Stimulated activated CD8-positive, alpha-beta memory T cell treated with anti-CD3 and anti-CD28 coated beads, Interleukin-12 subunit alpha, Interleukin-12 subunit beta, amount 100 ng/mL, for 4 hours (primary cell): ENCODE measurements around the gene SPTBN2.

Experiments used
- DNase-seq: peaks from one replicate; pipeline ENCODE4 v3.0.0-alpha.2; 2020; ENCODE audit warnings: low read depth

The SPTBN2 gene

GRCh38 chr11:66723693-66724092 lies 5.3 kb downstream of the SPTBN2 start:
- DNase-seq = no peak

GRCh38 chr11:66722745-66723651 lies 6.0 kb downstream of the SPTBN2 start:
- no peak for DNase-seq

- no peak for DNase-seq
Measured at GRCh38 chr11:66721939-66722338, 7.1 kb downstream of the SPTBN2 start.

GRCh38 chr11:66720899-66721470 lies 8.0 kb downstream of the SPTBN2 start:
- no peak for DNase-seq

GRCh38 chr11:66720223-66720898 lies 8.7 kb downstream of the SPTBN2 start:
- no peak for DNase-seq

- no peak for DNase-seq
Measured at GRCh38 chr11:66719111-66719872, 9.7 kb downstream of the SPTBN2 start.

- no peak for DNase-seq
Measured at GRCh38 chr11:66718320-66718971, 10.6 kb downstream of the SPTBN2 start.

GRCh38 chr11:66717925-66718319 lies 11.1 kb downstream of the SPTBN2 start:
- DNase-seq = no peak

- DNase-seq = no peak
Measured at GRCh38 chr11:66716996-66717395, 12.0 kb downstream of the SPTBN2 start.

GRCh38 chr11:66715346-66716085 lies 13.5 kb downstream of the SPTBN2 start:
- DNase-seq = no peak

- DNase-seq = no peak
Measured at GRCh38 chr11:66713746-66714480, 15.1 kb downstream of the SPTBN2 start.

- no peak for DNase-seq
Measured at GRCh38 chr11:66710384-66710930, 18.6 kb downstream of the SPTBN2 start.

GRCh38 chr11:66708701-66709100 lies 20.3 kb downstream of the SPTBN2 start:
- no peak for DNase-seq

- DNase-seq = no peak
Measured at GRCh38 chr11:66708094-66708493, 20.9 kb downstream of the SPTBN2 start.

GRCh38 chr11:66707486-66707885 lies 21.5 kb downstream of the SPTBN2 start:
- no peak for DNase-seq

GRCh38 chr11:66706989-66707388 lies 22.0 kb downstream of the SPTBN2 start:
- DNase-seq = no peak

- DNase-seq = no peak
Measured at GRCh38 chr11:66705587-66706335, 23.3 kb downstream of the SPTBN2 start.

GRCh38 chr11:66704659-66705360 lies 24.2 kb downstream of the SPTBN2 start:
- DNase-seq = no peak
